Measurements from ENCODE around the gene TENT4B.

Gene TENT4B

DNA sequence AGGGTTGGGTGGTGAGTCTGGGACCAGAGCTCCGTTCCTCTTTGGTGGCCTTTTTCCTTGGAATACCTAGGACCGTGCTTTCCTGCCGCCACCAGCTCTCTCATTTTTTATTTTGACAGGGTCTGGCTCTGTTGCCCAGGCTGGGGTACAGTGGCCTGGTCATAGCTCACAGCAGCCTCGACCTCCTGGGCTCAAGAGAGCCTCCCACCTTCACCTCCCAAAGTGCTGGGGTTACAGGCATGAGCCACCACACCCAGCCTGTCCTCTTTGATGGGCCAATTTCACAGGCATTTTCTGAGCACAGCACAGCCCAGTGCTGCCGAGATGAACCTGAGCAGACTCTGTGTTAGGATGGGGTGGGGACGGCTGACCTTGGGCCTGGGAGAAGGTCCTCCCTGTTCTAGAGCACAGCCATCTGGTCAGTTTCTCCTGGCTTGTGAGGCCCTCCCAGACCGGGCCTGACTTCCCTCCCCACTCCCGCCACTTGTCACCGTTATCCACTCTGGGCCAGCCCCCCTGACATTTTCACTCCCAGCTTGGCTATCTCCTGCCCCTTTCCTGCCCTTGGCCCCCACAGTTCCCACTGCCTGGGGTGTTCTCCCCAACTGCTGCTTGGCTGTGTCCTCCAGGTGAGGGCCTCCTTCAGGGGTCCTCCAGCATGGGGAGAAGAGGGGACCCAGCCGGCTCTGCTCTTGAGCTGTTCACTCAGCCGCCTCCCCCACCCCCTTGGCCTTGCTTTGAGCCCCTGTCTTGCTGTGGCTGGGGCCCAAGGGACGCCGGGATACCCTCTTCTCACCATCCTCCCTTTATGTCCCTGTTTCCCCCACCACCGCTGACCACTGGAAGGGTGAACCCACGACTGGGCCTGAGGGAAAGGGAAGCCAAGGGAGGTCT, 118.3 kb downstream of the TENT4B start:
- DNase-seq (ENCODE audit: low spot score): no peak

DNA sequence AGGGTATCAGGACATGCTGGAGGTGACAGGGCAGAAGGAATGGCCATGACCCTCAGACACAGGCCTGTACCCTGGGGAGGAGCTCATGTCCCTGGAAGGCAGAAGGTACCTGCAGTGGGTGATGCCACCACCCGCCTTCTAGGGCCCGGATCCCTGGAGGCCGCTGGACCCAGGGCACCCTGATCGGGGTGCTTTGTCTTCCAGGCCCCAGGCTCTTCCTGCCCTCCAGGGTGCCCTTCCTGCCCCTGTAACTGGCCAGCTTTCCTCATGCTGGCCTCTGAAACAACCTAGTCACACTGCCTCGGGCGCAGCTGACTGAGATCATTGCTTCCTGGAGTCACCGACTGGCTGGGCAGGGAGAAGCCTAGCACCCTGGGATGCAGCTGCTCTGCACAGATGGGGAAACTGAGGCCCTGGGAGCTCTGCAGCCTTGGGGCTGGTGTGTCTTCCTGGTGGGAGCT, 119.0 kb downstream of the TENT4B start:
- DNase-seq (ENCODE audit: low spot score): no peak

DNA sequence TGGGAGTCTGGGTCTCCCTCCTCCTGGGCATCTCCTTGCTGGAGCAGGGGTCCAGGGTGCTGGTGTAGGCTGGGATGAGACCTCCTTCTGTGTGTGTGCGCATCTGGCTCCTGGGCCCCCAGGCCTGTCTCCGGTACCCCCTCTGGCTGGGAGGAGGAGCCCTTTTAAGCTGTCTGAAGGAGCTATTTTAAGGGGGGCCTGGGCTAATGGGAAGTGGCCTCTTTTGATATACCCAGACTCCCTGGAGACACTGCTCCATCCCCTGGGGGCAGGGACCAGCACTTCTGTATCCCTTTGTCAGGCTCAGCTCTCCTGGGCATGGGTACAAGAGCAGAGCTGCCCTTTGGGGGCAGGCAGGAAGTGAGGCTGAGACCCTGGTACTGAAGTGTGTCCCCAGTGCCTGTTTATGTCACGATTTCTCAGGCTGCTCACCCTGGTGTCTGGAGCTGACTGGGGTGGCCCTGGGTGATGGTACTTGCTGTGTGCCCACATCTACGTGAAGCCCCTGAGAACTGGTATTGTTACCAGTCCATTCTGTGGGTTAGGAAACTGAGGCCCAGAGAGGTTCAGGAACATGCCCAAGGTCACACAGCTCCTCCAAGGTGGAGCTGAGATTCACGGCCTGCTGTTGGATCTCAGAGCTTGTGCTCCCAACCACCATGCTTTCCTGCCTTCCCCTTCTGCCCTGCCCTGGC, 119.7 kb downstream of the TENT4B start:
- DNase-seq (ENCODE audit: low spot score): no peak

DNA sequence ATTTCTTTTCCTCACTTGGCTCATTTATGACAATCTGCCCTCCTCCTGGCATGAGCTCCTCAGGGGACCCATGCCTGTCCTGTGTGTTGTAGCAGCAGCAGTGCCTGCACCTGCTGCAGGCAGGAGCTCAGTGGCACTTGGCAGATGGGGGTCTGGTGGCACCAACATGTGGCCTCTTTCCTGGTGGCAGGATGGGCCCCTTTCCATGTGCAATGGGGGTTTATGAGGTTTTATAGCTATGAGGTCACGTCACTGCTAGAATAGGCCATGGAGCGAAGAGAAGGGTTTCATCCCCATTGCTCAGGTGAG, 120.2 kb downstream of the TENT4B start:
- no peak for DNase-seq (ENCODE audit: low spot score)

DNA sequence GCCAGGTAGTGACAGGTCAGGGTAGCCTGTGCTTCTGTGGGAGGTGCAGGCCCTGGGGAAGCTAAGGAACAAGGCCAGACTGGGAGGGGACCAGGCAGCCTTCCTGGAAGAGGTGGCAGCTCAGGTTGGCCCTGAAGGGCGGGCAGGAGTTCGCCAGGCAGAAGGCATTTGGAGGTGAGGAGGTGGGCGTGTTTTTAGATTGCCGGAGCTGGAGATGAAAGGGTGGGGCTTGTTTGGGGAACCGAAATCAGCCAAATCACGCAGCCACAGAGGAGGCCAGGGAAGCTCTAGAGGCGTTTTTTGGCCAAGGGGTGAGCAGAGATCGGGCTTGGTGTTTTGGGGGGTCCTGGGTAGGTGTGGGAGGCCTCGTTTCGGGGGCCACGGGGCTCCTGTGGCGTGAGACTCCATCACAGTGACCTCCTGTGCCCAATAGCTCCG, 120.8 kb downstream of the TENT4B start:
- no peak for DNase-seq (ENCODE audit: low spot score)

DNA sequence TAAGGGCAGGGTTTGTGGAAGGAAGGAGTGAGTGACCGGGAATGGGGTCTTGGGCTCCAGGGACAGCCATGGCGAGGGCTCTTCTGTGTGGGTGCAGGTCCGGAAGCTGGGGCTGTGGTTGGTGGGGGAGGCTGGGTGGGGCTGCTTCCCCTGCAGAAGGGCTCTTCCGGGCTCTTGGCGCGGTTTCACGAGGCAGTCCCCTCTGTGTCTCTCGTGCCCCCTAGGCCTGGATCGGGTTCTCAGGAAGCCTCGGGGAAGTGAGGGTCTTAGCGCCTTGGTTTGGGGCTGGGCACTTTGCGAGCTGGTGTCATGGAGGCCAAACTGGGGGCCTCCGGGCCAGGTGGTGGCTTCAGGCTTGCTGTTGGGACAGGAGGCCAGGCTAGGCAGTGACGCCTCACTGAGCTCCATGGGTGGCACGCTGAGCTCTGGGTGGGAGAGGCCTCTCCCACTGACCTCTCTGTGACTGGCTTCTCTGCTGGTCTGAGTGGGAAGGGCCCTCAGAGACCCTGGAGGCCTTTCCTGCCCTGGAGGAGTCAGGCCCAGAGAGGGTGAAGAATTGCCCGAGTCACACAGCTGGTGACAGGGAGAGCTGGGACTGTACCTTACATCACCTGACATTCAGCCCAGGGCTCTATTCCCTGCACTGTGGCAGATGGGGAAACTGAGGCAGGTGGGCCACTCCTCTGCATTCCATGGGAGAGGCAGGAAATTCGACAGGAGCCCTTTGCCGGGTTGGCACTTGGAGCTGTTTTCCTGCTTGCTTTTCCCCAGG, 121.4 kb downstream of the TENT4B start:
- DNase-seq (ENCODE audit: low spot score): no peak

DNA sequence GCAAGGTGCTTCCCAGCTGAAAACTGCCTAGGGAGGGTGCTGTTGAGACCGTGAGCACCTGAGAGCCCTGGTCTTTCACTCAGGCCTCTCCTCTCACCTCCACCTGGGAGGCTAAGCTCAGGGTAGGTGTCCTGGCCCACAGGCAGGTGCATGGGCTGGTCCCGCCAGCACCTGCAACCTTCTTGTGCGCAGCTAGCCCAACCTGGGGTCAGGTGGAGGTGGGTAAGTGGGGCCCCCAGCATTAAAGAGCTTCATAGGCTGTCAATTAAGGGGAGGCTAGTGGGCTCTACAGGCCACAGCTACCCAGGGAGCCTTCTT, 122.0 kb downstream of the TENT4B start:
- DNase-seq (ENCODE audit: low spot score): no peak

DNA sequence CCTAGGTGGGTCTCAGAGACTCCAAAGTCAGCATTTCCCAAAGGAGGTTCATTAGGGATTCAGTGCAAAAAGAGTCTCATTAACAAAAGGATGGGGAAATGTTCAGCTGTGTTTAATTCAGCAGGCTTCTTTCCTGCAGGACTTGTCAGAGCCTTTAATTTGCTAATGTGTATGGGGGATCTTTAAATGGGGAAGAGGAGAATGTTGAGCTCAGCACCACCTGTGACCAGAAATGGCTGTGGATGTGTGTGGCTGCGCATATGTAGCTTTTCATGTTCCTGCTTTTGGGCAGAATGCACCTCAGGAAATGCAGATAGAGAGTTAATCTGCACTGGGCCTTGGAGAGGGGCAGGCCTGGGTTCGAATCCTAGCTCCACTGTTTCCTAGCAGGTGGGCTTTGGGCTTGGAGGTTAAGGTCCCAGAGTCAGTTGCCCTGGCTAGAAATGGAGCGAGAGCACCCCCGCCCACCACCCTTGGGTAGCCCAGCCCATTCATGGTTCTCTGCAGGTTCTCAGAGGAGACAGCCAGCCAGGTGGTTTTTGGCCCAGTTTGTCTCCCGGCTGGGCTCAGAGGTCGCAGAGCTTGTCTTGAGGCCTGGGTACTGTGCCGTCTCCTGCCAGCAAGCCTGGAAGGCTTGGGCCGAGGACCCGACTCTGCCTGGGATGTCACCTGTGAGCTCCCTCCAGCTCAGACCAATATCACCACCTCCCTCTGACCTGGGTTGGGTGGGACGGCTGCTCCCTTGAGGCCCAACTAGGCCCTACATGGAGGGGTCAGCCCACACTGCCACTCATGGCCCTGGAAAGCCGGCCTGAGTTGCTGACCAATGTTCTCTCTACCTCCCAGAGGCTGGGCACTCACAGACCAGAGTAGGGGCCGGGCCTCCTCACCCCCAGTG, 122.6 kb downstream of the TENT4B start:
- DNase-seq (ENCODE audit: low spot score): no peak

DNA sequence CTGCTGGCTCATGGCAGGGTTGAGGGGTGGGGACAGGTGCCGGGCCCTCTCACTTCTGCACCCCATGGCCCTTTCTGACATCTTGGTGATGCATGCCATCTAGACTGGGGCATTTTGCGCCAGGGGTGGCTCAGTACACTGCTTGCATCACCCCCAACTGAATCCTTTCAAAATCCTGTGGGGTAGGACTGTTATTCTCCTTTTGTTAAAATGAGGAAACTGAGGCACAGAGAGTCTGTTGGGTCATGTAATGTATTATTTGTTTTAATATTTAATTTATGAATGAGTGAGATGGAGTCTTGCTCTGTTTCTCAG, 123.2 kb downstream of the TENT4B start:
- no peak for DNase-seq (ENCODE audit: low spot score)

DNA sequence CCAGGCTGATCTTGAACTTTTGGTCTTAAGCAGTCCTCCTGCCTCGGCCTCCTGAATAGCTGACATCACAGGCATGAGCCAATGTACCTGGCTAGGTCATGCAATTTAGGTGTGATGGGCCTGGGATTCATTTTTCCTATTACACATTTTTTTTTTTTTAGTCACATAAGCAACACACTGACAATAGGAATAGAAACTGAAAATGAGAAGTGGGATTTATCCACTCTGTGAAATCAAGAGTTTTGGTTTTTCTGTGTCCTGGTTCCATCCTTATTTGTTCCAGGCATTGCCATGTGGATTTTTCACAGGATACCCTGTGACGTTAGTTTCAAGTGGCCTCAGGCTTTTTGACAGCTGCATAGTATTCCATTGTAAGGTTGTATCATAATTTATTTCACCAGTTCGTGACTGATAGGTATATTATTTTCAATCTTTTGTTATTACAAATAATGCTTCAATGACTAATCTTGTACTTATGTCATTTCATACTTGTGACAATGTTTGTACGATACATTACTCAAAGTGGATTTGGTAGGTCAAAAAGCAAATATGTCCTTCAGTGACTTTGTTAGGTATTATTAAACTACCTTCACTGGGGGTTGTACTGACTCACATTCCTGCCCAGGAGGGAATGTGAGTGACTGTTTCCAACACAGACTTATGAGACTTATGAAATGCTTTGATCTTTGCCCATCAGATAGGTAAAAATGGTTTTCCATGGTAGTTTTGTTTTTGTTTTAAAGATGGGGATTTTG, 123.9 kb downstream of the TENT4B start:
- DNase-seq (ENCODE audit: low spot score): no peak

DNA sequence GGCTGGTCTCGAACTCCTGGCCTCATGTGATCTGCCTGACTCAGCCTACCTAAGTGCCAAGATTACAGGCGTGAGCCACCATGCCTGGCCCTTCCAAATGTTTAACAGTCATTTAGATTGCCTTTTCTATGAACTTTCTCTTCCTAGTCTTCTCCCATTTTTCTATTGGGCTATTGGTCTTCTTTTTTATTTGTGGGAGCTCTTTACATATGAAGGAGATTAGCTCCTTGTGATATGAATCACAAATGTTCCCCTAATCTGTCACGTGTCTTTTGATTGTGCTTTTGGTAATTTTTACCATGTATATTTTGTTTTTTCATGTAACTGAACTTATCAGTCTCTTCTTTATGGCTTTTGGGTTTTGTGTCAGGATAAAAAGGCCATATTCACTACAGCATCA, 125.1 kb downstream of the TENT4B start:
- no peak for DNase-seq (ENCODE audit: low spot score)

DNA sequence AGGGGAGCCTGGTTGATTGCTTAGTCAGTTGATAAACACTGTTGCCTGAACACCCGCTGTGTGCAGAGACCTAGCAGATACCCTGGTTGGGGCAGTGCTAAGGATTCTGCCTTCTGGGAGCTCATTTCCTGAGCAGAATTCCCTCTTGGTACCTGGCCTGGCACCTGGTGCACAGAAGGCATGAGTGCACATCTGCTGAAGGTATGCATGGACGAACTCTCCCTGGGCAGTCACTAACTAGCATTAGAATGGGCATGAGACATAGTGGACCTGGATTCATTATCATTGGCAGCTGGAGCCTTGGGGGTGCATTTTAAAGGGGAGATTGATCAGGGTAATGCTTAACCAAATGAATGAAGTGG, 126.4 kb downstream of the TENT4B start:
- no peak for DNase-seq (ENCODE audit: low spot score)

DNA sequence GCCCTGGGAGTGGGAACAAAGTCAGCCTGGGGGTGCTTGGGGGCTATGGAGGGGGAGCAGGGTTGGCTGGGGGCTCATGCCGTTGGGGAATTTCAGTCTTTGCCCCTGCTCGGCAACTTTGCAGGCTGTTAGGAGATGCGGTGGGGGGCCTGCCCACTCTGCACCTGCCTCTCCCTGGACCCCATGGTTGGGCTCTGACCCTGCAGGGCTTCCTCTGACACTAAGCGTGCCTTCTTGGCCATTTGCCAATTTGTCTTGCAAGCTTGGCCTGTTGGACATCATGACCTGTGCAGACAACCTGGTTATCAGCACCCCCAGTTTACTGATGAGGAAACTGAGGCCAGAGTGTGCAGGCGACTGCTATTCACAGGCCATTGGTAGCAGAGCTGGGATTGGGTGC, 127.8 kb downstream of the TENT4B start:
- no peak for DNase-seq (ENCODE audit: low spot score)

Measured in GM03348 (cell line).